ENCODE measurements around the gene CPEB3. TPM values are rescaled to one million over a fixed set of nuclear protein-coding genes. Genes with fewer than 3 reads are reported as not detected.

CPEB3 gene
- total RNA-seq, 2 experiments from 2014 or later: 1.2 to 1.3 TPM

GRCh38 chr10:92125144-92125543, 165.7 kb downstream of the CPEB3 start:
- Mint-ChIP-seq H3K9me3 (no peaks in the 10 kb centered on the region), H3K4me1 (ENCODE audit: low read depth) (no peaks in the 10 kb centered on the region), H3K27ac (no peak overlapping the region), H3K36me3 (ENCODE audit: low read depth) (peaks cover 3% of the 10 kb centered on the region), H3K27me3 (no peaks in the 10 kb centered on the region), H3K4me3 (no peak overlapping the region)
- no peak for TF ChIP-seq CTCF (IDR thresholded peaks at IDR 0.05)
- no peak for DNase-seq
- Histone ChIP-seq H3K9me3 (ENCODE audit: control insufficient read depth in 1 of 2, insufficient read depth in 1 of 2, low read length in 2 of 2) (no peaks in the 10 kb centered on the region), H3K27me3 (ENCODE audit: control insufficient read depth in 1 of 2, insufficient read depth in 2 of 2, low read length in 2 of 2) (no peaks in the 10 kb centered on the region), H3K36me3 (ENCODE audit: insufficient read depth, low read length) (no peaks in the 10 kb centered on the region), H3K27ac (ENCODE audit: low read depth in 1 of 2, low read length in 2 of 2) (no peak overlapping the region), H3K4me1 (ENCODE audit: insufficient read depth, low read length) (no peaks in the 10 kb centered on the region), H3K4me3 (ENCODE audit: low read length) (no peak overlapping the region)
- intact Hi-C loops (cut with DNase I, micrococcal nuclease): no loop called here
- POLR2A ChIA-PET: interaction anchor here (0.6 to 0.8 kb wide), 2 partner anchors 150 to 392 kb away, joined by 3 to 5 read pairs; no protein-coding TSS in a partner anchor
- no peak for ATAC-seq (ENCODE audit: poor library complexity)
- CTCF ChIA-PET: interaction anchor here (1.2 kb wide), 1 partner anchor 27 kb away, joined by 3 read pairs; no protein-coding TSS in a partner anchor

DNA sequence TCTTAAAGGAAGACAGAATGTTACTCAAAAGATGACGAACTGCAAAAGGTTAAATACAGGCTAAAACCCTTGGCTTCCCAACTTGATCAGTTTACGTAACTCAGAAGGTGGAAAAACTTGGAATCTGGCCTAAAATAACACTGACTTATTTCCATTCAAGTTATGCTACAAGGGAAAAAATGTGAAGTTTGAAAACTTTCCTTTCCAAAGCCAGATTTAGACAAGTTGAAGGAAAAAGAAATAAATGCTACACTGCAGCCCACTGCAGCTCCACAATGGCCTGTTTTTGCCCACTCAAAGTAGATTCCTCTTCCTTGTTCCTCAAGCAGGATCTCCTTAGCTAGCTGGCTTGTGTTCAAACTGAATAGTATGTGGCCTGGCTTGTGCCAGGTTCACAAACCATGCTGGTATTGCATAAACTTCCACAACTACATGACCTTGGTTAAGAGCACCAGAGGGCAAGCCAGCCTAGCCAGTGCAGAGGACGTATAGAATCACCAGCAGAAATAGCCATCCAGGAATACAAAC, 166.2 kb downstream of the CPEB3 start:
- no peak overlapping the region for H3K27ac ChIP-seq (ENCODE audit: low read depth in 1 of 2, low read length in 2 of 2)
- H3K9me3 ChIP-seq (ENCODE audit: control insufficient read depth in 1 of 2, insufficient read depth in 1 of 2, low read length in 2 of 2): no peaks in the 10 kb centered on the region
- Mint-ChIP-seq H3K9me3 (no peaks in the 10 kb centered on the region), H3K27ac (no peak overlapping the region), H3K36me3 (ENCODE audit: low read depth) (peaks cover 3% of the 10 kb centered on the region), H3K4me1 (ENCODE audit: low read depth) (no peaks in the 10 kb centered on the region), H3K27me3 (no peaks in the 10 kb centered on the region), H3K4me3 (no peak overlapping the region)
- ChIA-PET CTCF (no interaction called here), POLR2A (no interaction called here)
- H3K4me1 ChIP-seq (ENCODE audit: insufficient read depth, low read length): no peaks in the 10 kb centered on the region
- ATAC-seq (ENCODE audit: poor library complexity) (no peak), DNase-seq (no peak)
- H3K27me3 ChIP-seq (ENCODE audit: control insufficient read depth in 1 of 2, insufficient read depth in 2 of 2, low read length in 2 of 2): no peaks in the 10 kb centered on the region
- H3K4me3 ChIP-seq (ENCODE audit: low read length): no peak overlapping the region
- H3K36me3 ChIP-seq (ENCODE audit: insufficient read depth, low read length): no peaks in the 10 kb centered on the region
- intact Hi-C loops (cut with DNase I, micrococcal nuclease): no loop called here
- TF ChIP-seq CTCF (IDR thresholded peaks at IDR 0.05): no peak

DNA sequence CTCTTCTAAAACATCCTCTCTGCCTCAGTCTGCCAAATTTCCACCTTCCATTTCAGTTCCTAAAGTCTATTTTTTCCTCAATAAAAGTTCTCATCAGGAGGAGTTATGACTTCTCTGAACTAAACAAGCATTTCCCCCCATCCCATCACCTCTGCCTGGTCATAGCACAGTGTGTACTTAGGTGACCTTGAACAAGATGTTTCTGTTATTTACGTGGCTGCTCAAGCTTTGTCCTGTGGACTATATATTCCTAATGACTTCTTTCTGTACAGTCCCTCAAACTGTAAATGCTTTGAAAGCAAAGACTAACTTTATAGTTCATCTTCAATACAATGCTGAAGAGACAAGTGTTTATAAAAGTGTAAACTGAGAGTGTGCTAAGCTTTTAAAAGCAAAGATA, 166.9 kb downstream of the CPEB3 start:
- intact Hi-C loops (cut with DNase I, micrococcal nuclease): no loop called here
- H3K9me3 Mint-ChIP-seq: no peaks in the 10 kb centered on the region
- H3K9me3 ChIP-seq (ENCODE audit: control insufficient read depth in 1 of 2, insufficient read depth in 1 of 2, low read length in 2 of 2): no peaks in the 10 kb centered on the region
- H3K4me3 Mint-ChIP-seq: no peak overlapping the region
- ChIA-PET CTCF (no interaction called here), POLR2A (no interaction called here)
- no peak overlapping the region for H3K4me3 ChIP-seq (ENCODE audit: low read length)
- ATAC-seq (ENCODE audit: poor library complexity) (no peak), DNase-seq (no peak)
- H3K27ac ChIP-seq (ENCODE audit: low read depth in 1 of 2, low read length in 2 of 2): no peak overlapping the region
- H3K4me1 Mint-ChIP-seq (ENCODE audit: low read depth): no peaks in the 10 kb centered on the region
- H3K27me3 ChIP-seq (ENCODE audit: control insufficient read depth in 1 of 2, insufficient read depth in 2 of 2, low read length in 2 of 2): no peaks in the 10 kb centered on the region
- H3K27me3 Mint-ChIP-seq: no peaks in the 10 kb centered on the region
- peaks cover 3% of the 10 kb centered on the region for H3K36me3 Mint-ChIP-seq (ENCODE audit: low read depth)
- H3K36me3 ChIP-seq (ENCODE audit: insufficient read depth, low read length): no peaks in the 10 kb centered on the region
- H3K27ac Mint-ChIP-seq: no peak overlapping the region
- H3K4me1 ChIP-seq (ENCODE audit: insufficient read depth, low read length): no peaks in the 10 kb centered on the region
- TF ChIP-seq CTCF (IDR thresholded peaks at IDR 0.05): no peak
